ENCODE results near the gene DNAJC4. TPM values are rescaled to one million over a fixed set of nuclear protein-coding genes. Genes with fewer than 3 reads are reported as not detected.

The DNAJC4 gene
- total RNA-seq, 2 experiments from 2014 or later: 16.5 to 17.7 TPM

DNA sequence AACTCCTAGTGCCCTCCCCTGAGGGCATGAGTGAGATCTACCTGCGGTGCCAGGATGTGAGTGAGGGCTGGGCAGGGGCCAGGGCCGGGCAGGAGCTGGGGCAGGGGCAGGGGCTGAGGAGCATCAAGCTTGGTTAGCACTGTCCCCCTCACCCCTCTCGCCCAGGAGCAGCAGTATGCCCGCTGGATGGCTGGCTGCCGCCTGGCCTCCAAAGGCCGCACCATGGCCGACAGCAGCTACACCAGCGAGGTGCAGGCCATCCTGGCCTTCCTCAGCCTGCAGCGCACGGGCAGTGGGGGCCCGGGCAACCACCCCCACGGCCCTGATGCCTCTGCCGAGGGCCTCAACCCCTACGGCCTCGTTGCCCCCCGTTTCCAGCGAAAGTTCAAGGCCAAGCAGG is 10.1 kb upstream of the DNAJC4 start:
- peaks cover 15% of the 10 kb centered on the region for H3K4me1 Mint-ChIP-seq
- H3K36me3 Mint-ChIP-seq: peaks cover 16% of the 10 kb centered on the region
- no peak overlapping the region for H3K27ac Mint-ChIP-seq
- no peaks in the 10 kb centered on the region for H3K9me3 Mint-ChIP-seq
- no peak for DNase-seq
- H3K27me3 Mint-ChIP-seq: no peaks in the 10 kb centered on the region
- no peak overlapping the region for H3K4me3 Mint-ChIP-seq

DNA sequence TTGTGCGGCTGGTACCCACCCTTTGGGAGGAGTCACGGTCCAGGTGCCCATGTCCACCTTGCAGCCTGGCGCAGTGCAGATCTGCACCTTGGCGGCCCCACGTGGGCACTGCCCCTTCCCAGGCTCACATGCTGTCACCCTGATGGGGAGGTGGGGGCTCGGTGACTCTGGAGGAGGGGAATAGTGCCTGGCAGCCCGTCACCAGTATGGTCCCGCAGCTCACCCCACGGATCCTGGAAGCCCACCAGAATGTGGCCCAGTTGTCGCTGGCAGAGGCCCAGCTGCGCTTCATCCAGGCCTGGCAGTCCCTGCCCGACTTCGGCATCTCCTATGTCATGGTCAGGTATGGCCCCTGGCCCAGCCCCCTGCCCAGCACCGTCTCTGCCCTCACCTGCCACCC is 9.6 kb upstream of the DNAJC4 start:
- Mint-ChIP-seq H3K36me3 (peaks cover 16% of the 10 kb centered on the region), H3K4me3 (no peak overlapping the region), H3K27ac (no peak overlapping the region), H3K27me3 (no peaks in the 10 kb centered on the region), H3K9me3 (no peaks in the 10 kb centered on the region), H3K4me1 (peaks cover 15% of the 10 kb centered on the region)
- DNase-seq: no peak

DNA sequence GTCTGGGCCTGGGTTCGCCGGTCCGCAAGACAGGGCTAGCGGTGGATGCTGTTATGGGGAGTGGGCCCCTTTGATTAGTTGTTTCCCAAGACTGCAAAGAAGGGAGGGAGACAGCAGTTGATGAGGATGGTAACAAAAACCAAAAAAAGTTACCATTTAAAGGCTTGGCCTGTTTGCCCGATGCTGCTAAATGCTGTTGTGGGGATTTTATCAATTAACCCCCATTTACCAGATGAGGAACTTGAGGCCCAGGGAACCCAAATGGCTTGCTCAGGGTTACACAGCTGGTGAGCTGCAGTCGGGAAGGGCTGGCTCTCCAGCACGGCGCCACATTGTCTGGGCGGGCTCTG is 7.7 kb upstream of the DNAJC4 start:
- Mint-ChIP-seq H3K4me1 (peaks cover 16% of the 10 kb centered on the region), H3K27me3 (no peaks in the 10 kb centered on the region), H3K4me3 (no peak overlapping the region), H3K27ac (no peak overlapping the region), H3K36me3 (peaks cover 11% of the 10 kb centered on the region), H3K9me3 (no peaks in the 10 kb centered on the region)
- DNase-seq: no peak

DNA sequence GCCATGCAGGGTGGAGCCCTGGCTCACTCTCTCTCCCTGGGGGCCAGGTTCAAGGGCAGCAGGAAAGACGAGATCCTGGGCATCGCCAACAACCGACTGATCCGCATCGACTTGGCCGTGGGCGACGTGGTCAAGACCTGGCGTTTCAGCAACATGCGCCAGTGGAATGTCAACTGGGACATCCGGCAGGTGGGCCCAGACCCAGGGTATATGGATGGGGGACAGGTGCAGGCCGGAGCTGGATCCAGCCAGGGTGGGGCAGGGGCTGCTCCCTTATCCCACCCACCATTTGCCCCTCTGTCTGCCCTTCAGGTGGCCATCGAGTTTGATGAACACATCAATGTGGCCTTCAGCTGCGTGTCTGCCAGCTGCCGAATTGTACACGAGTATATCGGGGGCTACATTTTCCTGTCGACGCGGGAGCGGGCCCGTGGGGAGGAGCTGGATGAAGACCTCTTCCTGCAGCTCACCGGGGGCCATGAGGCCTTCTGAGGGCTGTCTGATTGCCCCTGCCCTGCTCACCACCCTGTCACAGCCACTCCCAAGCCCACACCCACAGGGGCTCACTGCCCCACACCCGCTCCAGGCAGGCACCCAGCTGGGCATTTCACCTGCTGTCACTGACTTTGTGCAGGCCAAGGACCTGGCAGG is 7.2 kb upstream of the DNAJC4 start:
- Mint-ChIP-seq H3K27ac (peak overlapping the region; percentile 20), H3K27me3 (no peaks in the 10 kb centered on the region), H3K9me3 (no peaks in the 10 kb centered on the region), H3K4me1 (peaks cover 21% of the 10 kb centered on the region), H3K36me3 (peaks cover 11% of the 10 kb centered on the region), H3K4me3 (no peak overlapping the region)
- no peak for DNase-seq

DNA sequence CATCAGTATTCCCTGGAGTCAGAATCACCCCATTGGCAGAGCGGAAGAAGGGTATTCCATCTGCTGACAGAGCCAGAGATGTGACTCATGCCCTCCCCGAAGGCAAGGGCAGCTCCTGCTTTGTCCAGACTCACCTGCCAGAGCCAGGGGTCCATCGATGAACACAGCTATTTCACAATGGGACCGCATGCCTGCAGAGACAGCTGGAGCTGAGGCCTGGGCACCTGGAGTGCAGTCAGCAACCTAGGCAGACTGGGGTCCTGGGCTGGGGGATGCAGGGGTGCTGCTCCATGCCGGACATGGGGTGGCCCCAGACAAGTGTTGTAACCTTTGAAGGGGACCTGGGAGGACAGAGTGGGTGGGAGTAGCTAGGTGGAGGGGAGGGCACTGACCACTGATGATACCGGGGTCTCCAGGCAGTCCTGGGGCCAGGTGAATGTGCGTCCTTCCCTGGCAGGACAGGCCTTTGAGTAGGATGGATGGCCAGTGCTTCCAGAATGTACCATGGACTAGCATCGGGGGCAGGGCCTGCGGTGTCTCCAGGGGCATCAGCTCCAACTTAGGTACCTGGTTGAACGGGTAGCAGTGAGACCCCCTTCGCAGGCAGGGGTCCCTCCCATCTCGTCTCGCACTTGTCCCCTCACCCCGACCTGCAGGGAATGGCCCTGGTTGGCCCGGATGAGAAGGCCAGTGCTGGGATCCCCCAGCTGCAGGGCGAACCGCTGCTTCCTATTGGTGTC is 6.0 kb upstream of the DNAJC4 start:
- Mint-ChIP-seq H3K9me3 (no peaks in the 10 kb centered on the region), H3K27ac (peak overlapping the region; percentile 87), H3K4me1 (peaks cover 24% of the 10 kb centered on the region), H3K4me3 (peak overlapping the region; percentile 89), H3K27me3 (no peaks in the 10 kb centered on the region), H3K36me3 (peaks cover 8% of the 10 kb centered on the region)
- no peak for DNase-seq

DNA sequence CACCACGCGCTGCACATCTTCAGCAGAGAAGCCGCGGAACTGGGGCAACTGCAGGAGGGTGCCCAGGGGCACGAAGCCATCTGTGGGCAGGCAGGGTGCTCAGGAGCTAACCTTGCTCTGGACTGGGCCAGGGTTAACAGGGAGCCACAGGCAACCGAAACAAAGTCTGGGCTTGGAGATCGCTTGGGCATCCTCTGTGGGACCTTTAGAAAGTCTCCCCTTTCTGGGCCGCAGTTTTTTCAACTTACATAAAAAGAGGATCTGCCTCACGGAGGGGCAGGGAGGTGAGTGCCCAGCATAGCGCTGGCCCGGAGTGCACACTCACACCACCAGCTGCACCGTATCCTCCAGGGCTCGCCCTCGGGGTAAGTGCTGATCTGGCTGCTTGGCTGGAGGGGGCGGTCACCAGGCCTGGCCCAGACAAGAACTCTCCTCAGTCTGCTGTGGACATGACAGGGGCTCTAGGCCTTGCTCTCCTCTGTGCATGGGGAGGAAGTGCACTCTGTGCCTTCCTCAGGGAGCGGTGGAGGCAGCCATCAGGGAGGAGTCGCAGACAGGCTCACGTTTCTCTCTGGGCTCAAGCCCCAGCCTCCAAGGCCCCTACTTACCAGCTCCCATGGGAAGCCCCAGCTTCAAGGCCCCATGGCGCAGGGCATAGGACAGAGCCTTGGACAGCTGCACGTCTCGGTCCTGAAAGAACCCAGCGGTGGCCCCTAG is 5.3 kb upstream of the DNAJC4 start:
- peak overlapping the region; percentile 87 for H3K27ac Mint-ChIP-seq
- H3K27me3 Mint-ChIP-seq: no peaks in the 10 kb centered on the region
- H3K4me1 Mint-ChIP-seq: peaks cover 32% of the 10 kb centered on the region
- H3K36me3 Mint-ChIP-seq: peaks cover 8% of the 10 kb centered on the region
- peak overlapping the region; percentile 89 for H3K4me3 Mint-ChIP-seq
- no peak for DNase-seq
- no peaks in the 10 kb centered on the region for H3K9me3 Mint-ChIP-seq

DNA sequence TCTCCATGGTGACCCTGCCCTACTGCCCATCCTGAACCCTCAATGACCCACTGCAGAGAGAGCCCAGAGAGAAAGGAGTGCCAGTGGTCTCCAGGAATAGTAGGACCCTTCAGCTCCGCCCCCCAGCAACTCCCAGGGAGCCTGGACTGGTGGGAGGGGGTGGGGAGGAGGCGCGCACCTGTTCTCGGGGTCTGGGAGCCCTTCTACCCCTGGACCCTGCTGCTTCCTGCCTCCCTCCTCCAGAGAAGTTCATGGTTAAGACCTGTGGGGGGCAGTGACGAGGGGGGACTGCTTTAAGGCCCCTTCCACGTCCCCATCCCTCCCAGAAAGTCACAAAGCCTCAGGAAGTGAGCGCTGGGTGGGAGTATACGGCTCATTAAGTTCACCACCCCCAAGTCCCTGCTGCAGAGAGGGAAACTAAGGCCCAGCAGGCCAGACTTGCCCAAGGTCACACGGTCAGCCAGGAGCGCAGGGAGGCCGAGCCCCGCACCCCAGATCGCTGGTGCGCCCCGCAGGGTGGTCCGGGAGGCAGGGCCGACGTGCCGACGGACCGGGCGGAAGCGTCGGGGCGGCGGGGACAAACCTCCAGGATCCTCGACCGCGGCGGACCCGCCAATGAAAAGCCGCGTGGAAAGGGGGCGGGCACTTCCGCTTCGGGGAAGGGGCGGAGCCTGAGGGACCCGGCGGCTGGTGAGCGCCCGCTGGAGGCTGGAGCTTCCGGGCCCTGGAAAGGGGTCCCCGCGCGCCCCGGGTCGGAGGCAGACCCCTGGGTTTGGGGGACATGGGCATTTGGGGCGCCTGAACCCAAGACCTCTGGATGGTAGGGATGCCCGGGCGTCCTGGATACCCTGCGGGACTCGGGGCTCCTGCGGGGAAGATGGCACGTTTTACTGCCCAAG is 4.5 kb upstream of the DNAJC4 start, which contains the start of the genes NUDT22 and TRPT1:
TSS of gene NUDT22 (plus strand) at position 667 of the 899 bp plus-strand sequence. CDS start 379 bp downstream, outside the sequence.
TSS of gene TRPT1 (minus strand) at position 579 of the 899 bp plus-strand sequence. CDS start at position 253, 326 bp downstream.
- Mint-ChIP-seq H3K27ac (peak within 1 kb of the TSS; percentile 87), H3K9me3 (no peaks in the 10 kb centered on the region), H3K36me3 (peaks cover 8% of the 10 kb centered on the region), H3K4me3 (peak within 1 kb of the TSS; percentile 89), H3K27me3 (no peaks in the 10 kb centered on the region), H3K4me1 (peaks cover 31% of the 10 kb centered on the region)
- peak; percentile 97 for DNase-seq

DNA sequence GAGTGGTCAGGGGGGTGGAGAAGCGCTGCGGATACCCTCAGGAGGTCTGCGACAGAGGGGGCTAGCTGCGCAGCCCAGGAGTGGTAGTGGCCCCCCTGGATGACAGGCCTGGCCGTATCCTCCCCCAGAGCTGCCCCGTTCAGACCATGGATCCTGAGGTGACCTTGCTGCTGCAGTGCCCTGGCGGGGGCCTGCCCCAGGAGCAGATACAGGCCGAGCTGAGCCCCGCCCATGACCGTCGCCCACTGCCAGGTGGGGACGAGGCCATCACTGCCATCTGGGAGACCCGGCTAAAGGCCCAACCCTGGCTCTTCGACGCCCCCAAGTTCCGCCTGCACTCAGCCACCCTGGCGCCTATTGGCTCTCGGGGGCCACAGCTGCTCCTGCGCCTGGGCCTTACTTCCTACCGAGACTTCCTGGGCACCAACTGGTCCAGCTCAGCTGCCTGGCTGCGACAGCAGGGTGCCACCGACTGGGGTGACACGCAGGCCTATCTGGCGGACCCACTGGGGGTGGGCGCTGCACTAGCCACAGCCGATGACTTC is 3.8 kb upstream of the DNAJC4 start:
- Mint-ChIP-seq H3K27me3 (no peaks in the 10 kb centered on the region), H3K9me3 (no peaks in the 10 kb centered on the region), H3K4me3 (peak overlapping the region; percentile 89), H3K36me3 (peaks cover 4% of the 10 kb centered on the region), H3K27ac (peak overlapping the region; percentile 84), H3K4me1 (peaks cover 35% of the 10 kb centered on the region)
- DNase-seq: peak; percentile 81

DNA sequence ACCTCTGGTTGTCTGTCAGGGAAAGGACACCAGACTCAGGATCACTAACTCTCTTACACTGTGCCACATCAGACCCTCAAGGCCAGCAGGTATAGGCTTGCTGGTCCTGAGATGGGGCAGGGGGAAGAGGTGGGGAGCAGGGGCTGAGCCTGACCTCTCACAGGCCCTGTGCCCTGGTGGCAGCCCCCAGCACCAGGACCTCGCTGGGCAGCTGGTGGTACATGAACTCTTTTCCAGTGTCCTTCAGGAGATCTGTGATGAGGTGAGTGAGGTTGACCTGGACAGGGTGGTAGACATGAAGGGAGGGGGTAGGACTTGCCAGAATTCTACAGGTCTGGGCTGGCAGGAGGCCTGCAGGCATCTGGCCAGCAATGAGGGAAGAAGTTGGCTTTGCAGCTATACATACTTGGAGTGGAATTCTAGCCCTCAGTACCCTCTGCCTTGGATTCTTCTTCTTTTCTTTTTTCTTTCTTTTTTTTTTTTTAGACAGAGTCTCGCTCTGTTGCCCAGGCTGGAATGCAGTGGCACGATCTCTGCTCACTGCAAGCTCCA is 2.9 kb upstream of the DNAJC4 start:
- H3K9me3 Mint-ChIP-seq: no peaks in the 10 kb centered on the region
- H3K4me1 Mint-ChIP-seq: peaks cover 39% of the 10 kb centered on the region
- H3K27me3 Mint-ChIP-seq: no peaks in the 10 kb centered on the region
- peak overlapping the region; percentile 84 for H3K27ac Mint-ChIP-seq
- peak overlapping the region; percentile 89 for H3K4me3 Mint-ChIP-seq
- H3K36me3 Mint-ChIP-seq: peaks cover 4% of the 10 kb centered on the region
- no peak for DNase-seq

DNA sequence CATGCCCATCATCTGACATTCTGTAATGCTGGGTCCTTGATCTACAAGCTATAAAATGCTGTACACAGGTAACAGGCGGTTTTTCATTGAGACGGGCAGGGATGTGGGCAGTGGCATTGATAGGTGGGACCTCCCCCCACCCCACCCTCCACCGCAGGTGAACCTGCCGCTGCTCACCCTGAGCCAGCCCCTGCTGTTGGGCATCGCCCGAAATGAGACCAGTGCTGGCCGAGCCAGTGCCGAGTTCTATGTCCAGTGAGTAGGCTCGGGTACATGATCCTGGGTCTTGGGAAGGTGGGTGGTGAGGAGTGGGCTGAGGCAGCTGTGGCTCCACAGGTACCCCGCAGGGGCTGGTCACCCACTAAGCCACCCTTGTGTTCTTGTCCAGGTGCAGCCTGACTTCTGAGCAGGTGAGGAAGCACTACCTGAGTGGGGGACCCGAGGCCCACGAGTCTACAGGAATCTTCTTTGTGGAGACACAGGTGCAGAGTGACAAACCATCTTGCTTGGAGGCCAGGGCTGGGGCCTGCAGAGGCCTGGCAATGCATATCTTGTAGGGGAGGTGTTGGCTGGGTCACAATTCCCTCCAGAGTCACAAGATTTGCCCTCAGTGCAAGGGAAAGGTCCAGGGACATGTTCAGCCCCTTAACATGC is 1.1 kb upstream of the DNAJC4 start:
- no peak for DNase-seq
- H3K36me3 Mint-ChIP-seq: peaks cover 4% of the 10 kb centered on the region
- H3K27me3 Mint-ChIP-seq: no peaks in the 10 kb centered on the region
- peaks cover 43% of the 10 kb centered on the region for H3K4me1 Mint-ChIP-seq
- H3K27ac Mint-ChIP-seq: peak overlapping the region; percentile 65
- no peaks in the 10 kb centered on the region for H3K9me3 Mint-ChIP-seq
- H3K4me3 Mint-ChIP-seq: peak overlapping the region; percentile 83

DNA sequence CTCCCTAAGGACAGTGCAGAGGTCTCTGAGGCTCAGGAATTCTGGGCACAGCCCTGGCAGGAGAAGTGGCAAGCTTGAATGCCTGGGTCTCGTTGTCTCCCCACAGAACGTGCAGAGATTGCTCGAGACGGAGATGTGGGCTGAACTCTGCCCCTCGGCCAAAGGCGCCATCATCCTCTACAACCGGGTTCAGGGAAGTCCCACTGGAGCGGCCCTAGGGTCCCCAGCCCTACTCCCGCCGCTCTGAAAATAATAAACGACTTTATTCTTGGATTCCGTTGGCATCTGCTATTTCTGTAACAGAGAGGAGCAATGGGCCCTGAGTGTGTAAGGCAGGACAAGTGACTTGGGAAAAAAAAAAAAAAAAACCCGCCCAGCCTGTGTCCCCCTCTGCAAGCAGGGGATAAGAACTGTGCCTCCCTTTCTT is 591 bp upstream of the DNAJC4 start:
- Mint-ChIP-seq H3K4me3 (peak overlapping the region; percentile 83), H3K27me3 (no peaks in the 10 kb centered on the region), H3K36me3 (peaks cover 4% of the 10 kb centered on the region), H3K9me3 (no peaks in the 10 kb centered on the region), H3K27ac (peak overlapping the region; percentile 86), H3K4me1 (peaks cover 40% of the 10 kb centered on the region)
- DNase-seq: no peak

DNA sequence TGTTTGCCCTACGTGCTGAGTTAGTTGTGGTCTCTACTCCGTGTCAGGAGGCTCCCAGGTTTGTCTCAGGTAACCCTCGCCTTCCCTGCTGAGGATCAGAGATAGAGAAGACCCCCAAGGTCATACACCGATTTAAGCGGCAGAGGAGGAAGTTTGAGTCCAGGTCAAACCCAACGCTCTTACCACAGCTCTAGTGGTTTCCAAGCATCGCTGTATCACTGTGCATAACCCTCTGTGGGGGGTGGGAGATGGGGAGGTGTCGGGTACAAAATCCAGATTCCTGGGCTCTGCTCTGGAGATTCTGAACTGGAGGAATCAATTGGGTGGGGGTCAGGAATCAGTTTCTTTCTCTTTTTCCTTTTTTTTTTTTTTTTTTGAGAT is 627 bp downstream of the DNAJC4 start:
- Mint-ChIP-seq H3K36me3 (peaks cover 4% of the 10 kb centered on the region), H3K9me3 (no peaks in the 10 kb centered on the region), H3K4me3 (peak overlapping the region; percentile 83), H3K27me3 (no peaks in the 10 kb centered on the region), H3K4me1 (peaks cover 40% of the 10 kb centered on the region), H3K27ac (peak overlapping the region; percentile 86)
- no peak for DNase-seq

DNA sequence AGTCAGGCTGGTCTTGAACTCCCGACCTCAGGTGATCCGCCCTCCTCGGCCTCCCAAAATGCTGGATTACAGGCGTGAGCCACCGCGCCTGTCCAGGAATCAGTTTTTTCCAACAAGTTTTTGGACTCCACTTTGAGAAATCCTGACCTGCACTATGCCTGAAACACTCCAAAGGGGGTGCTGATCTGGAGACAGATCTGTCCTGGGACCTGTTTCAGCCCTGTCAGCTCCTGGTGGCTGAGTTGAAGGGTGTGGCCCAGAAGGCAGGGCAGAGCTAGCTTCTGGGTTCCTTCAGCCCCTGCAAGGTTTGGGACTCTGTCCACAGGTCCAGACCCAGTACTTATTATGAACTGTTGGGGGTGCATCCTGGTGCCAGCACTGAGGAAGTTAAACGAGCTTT is 1.2 kb downstream of the DNAJC4 start:
- Mint-ChIP-seq H3K9me3 (no peaks in the 10 kb centered on the region), H3K27me3 (no peaks in the 10 kb centered on the region), H3K36me3 (peaks cover 4% of the 10 kb centered on the region), H3K27ac (peak overlapping the region; percentile 38), H3K4me3 (peak overlapping the region; percentile 83), H3K4me1 (peaks cover 40% of the 10 kb centered on the region)
- no peak for DNase-seq

All from activated naive CD8-positive, alpha-beta T cell treated with anti-CD3 and anti-CD28 coated beads for 36 hours (primary cell).